Measurements from ENCODE around the gene GRIN3A.

GRIN3A gene

GRCh38 chr9:101639785-101640665 lies 98.4 kb downstream of the GRIN3A start:
- Histone ChIP-seq H3K79me2 (ENCODE audit: insufficient read depth, low read length) (no peaks in the 10 kb centered on the region), H3K4me2 (ENCODE audit: low read depth, low read length, poor library complexity, severe bottlenecking) (no peak overlapping the region), H3K9me2 (replicated peaks; ENCODE audit: low read depth, low read length) (no peaks in the 10 kb centered on the region), H3K9me3 (ENCODE audit: insufficient read depth, low read depth, low read length) (no peaks in the 10 kb centered on the region), H2AFZ (ENCODE audit: low read length) (no peak overlapping the region), H3K27me3 (ENCODE audit: insufficient read depth, low read length, poor library complexity, severe bottlenecking) (no peaks in the 10 kb centered on the region), H3K4me3 (ENCODE audit: low read length, poor library complexity, severe bottlenecking) (no peak overlapping the region), H3F3A (ENCODE audit: low read depth) (no peaks in the 10 kb centered on the region), H4K20me1 (ENCODE audit: insufficient read depth, low read length, poor library complexity, severe bottlenecking) (no peaks in the 10 kb centered on the region), H3K36me3 (ENCODE audit: insufficient read depth, low read length) (no peaks in the 10 kb centered on the region), H3K9ac (ENCODE audit: low read depth, low read length, poor library complexity, severe bottlenecking) (no peak overlapping the region), H3K4me1 (ENCODE audit: insufficient read depth, low read length, poor library complexity, severe bottlenecking) (no peaks in the 10 kb centered on the region)
- TF ChIP-seq CTCF (conservative IDR thresholded peaks at IDR 0.05; ENCODE audit: low read length) (no peak), EZH2phosphoT487 (IDR thresholded peaks at IDR 0.05; ENCODE audit: borderline replicate concordance) (no peak)

GRCh38 chr9:101639311-101639710 lies 99.1 kb downstream of the GRIN3A start:
- H3K79me2 ChIP-seq (ENCODE audit: insufficient read depth, low read length), result no peaks in the 10 kb centered on the region
- no peak overlapping the region for H2AFZ ChIP-seq (ENCODE audit: low read length)
- H3F3A ChIP-seq (ENCODE audit: low read depth), result no peaks in the 10 kb centered on the region
- no peaks in the 10 kb centered on the region for H3K9me2 ChIP-seq (replicated peaks; ENCODE audit: low read depth, low read length)
- no peaks in the 10 kb centered on the region for H3K27me3 ChIP-seq (ENCODE audit: insufficient read depth, low read length, poor library complexity, severe bottlenecking)
- H3K9me3 ChIP-seq (ENCODE audit: insufficient read depth, low read depth, low read length), result no peaks in the 10 kb centered on the region
- H3K36me3 ChIP-seq (ENCODE audit: insufficient read depth, low read length), result no peaks in the 10 kb centered on the region
- H3K4me1 ChIP-seq (ENCODE audit: insufficient read depth, low read length, poor library complexity, severe bottlenecking), result no peaks in the 10 kb centered on the region
- no peak for TF ChIP-seq CTCF (conservative IDR thresholded peaks at IDR 0.05; ENCODE audit: low read length)
- no peak for TF ChIP-seq EZH2phosphoT487 (IDR thresholded peaks at IDR 0.05; ENCODE audit: borderline replicate concordance)
- H4K20me1 ChIP-seq (ENCODE audit: insufficient read depth, low read length, poor library complexity, severe bottlenecking), result no peaks in the 10 kb centered on the region
- H3K4me3 ChIP-seq (ENCODE audit: low read length, poor library complexity, severe bottlenecking), result no peak overlapping the region
- H3K9ac ChIP-seq (ENCODE audit: low read depth, low read length, poor library complexity, severe bottlenecking), result no peak overlapping the region
- no peak overlapping the region for H3K4me2 ChIP-seq (ENCODE audit: low read depth, low read length, poor library complexity, severe bottlenecking)

GRCh38 chr9:101636247-101636646 lies 102.2 kb downstream of the GRIN3A start:
- Histone ChIP-seq H3K9me3 (ENCODE audit: insufficient read depth, low read depth, low read length) (no peaks in the 10 kb centered on the region), H4K20me1 (ENCODE audit: insufficient read depth, low read length, poor library complexity, severe bottlenecking) (no peaks in the 10 kb centered on the region), H3K9me2 (replicated peaks; ENCODE audit: low read depth, low read length) (no peaks in the 10 kb centered on the region), H3K4me3 (ENCODE audit: low read length, poor library complexity, severe bottlenecking) (no peak overlapping the region), H3K4me1 (ENCODE audit: insufficient read depth, low read length, poor library complexity, severe bottlenecking) (no peaks in the 10 kb centered on the region), H3K27me3 (ENCODE audit: insufficient read depth, low read length, poor library complexity, severe bottlenecking) (no peaks in the 10 kb centered on the region), H3K9ac (ENCODE audit: low read depth, low read length, poor library complexity, severe bottlenecking) (no peak overlapping the region), H3F3A (ENCODE audit: low read depth) (no peaks in the 10 kb centered on the region), H2AFZ (ENCODE audit: low read length) (no peak overlapping the region), H3K36me3 (ENCODE audit: insufficient read depth, low read length) (no peaks in the 10 kb centered on the region), H3K79me2 (ENCODE audit: insufficient read depth, low read length) (no peaks in the 10 kb centered on the region), H3K4me2 (ENCODE audit: low read depth, low read length, poor library complexity, severe bottlenecking) (no peak overlapping the region)
- TF ChIP-seq CTCF (conservative IDR thresholded peaks at IDR 0.05; ENCODE audit: low read length) (no peak), EZH2phosphoT487 (IDR thresholded peaks at IDR 0.05; ENCODE audit: borderline replicate concordance) (no peak)

All from Loucy (cell line).